B cell (primary cell): Measurements from ENCODE around the gene RABEP1. TPM values are rescaled to one million over a fixed set of nuclear protein-coding genes. Genes with fewer than 3 reads are reported as not detected.

ENCODE experiments used
- ATAC-seq: fragments of 200-7000 bp; cut with Tn5 transposase; one replicate; pipeline ENCODE4 v1.10.0; 2021; ENCODE audit warnings: low read depth, mild to moderate bottlenecking, moderate number of reproducible peaks, moderate library complexity
- CTCF ChIA-PET: fragments of 350-600 bp; sonication (Branson Sonifier 250); formaldehyde crosslinking; loops from one replicate; lab custom pipeline; 2021; ENCODE audit warnings: antibody characterized with exemption, inconsistent platforms; lab: Charles Lee
- POLR2A ChIA-PET: fragments of 350-600 bp; sonication (Branson Sonifier 250); formaldehyde crosslinking; loops from one replicate; lab custom pipeline; 2021; ENCODE audit warnings: antibody characterized with exemption; lab: Charles Lee
- DNase-seq: peaks from one replicate; pipeline ENCODE4 v3.0.0; 2013
- H2AFZ ChIP-seq: 2 replicates; pipeline ENCODE4 v1.6.1; 2012; ENCODE audit warnings: mild to moderate bottlenecking, low read depth, low read length; ENCODE audit not compliant: insufficient read depth, poor library complexity, severe bottlenecking
- H3K27ac ChIP-seq, 2 donors: 1 replicate in 1 of 2; 2 replicates in 1 of 2; pipeline ENCODE4 v1.5.1; 2012 to 2013; ENCODE audit warnings: low read length in 2 of 2, mild to moderate bottlenecking in 2 of 2, moderate library complexity in 1 of 2
- H3K27me3 ChIP-seq, 4 experiments: fragments of 200-600 bp in 1 of 4; sonication (generic) in 1 of 4; replicated peaks in 1 of 4; 1 replicate in 2 of 4; 2 replicates in 2 of 4; pipeline versions ENCODE4 v1.6.1 to v1.7.0; 2013 to 2016; ENCODE audit warnings: low read length in 3 of 4, mild to moderate bottlenecking in 2 of 4, mixed read lengths in 1 of 4, moderate library complexity in 1 of 4; ENCODE audit not compliant: insufficient read depth in 4 of 4, control insufficient read depth in 3 of 4; ENCODE audit errors: control extremely low read depth in 1 of 4
- H3K36me3 ChIP-seq, 2 experiments: replicated peaks in 1 of 2; 1 replicate in 1 of 2; 2 replicates in 1 of 2; pipeline versions ENCODE4 v1.6.1 to v1.7.1; 2013; ENCODE audit warnings: low read length in 1 of 2; ENCODE audit not compliant: insufficient read depth in 2 of 2, control insufficient read depth in 1 of 2; ENCODE audit errors: control extremely low read depth in 1 of 2, extremely low read depth in 1 of 2
- H3K4me1 ChIP-seq, 2 donors: fragments of 200-600 bp in 1 of 2; sonication (generic) in 1 of 2; 1 replicate in 1 of 2; 2 replicates in 1 of 2; pipeline versions ENCODE4 v1.5.1 to v1.6.1; 2013 to 2017; ENCODE audit warnings: low read length in 2 of 2; ENCODE audit not compliant: control insufficient read depth in 2 of 2, insufficient read depth in 2 of 2
- H3K4me2 ChIP-seq: replicated peaks from 2 replicates; pipeline ENCODE3; 2012; ENCODE audit warnings: mild to moderate bottlenecking, low read depth, low read length; ENCODE audit not compliant: poor library complexity, severe bottlenecking
- H3K4me3 ChIP-seq, 5 experiments: fragments of 200-600 bp in 1 of 5; sonication (generic) in 1 of 5; 1 replicate in 3 of 5; 2 replicates in 2 of 5; pipeline versions ENCODE4 v1.5.1 to v1.7.0; 2011 to 2016; ENCODE audit warnings: low read length in 4 of 5, mild to moderate bottlenecking in 4 of 5, low read depth in 2 of 5, control low read depth in 1 of 5, moderate library complexity in 1 of 5; ENCODE audit not compliant: insufficient read depth in 1 of 5; ENCODE audit errors: control extremely low read depth in 1 of 5, extremely low read depth in 1 of 5
- H3K79me2 ChIP-seq: fragments of 200-600 bp; sonication (generic); one replicate; pipeline ENCODE4 v1.6.0; 2016; ENCODE audit warnings: low read length; ENCODE audit not compliant: control insufficient read depth, insufficient read depth
- H3K9ac ChIP-seq: fragments of 200-600 bp; sonication (generic); 2 replicates; pipeline ENCODE4 v1.6.1; 2017; ENCODE audit warnings: mild to moderate bottlenecking, low read length, moderate library complexity
- H3K9me3 ChIP-seq, 3 donors: one replicate each; pipeline versions ENCODE4 v1.6.1 to v1.7.1; 2013; ENCODE audit warnings: low read length in 2 of 3; ENCODE audit not compliant: control insufficient read depth in 2 of 3, insufficient read depth in 1 of 3; ENCODE audit errors: control extremely low read depth in 1 of 3
- H4K20me1 ChIP-seq: 2 replicates; pipeline ENCODE4 v1.6.0; 2012; ENCODE audit warnings: mild to moderate bottlenecking, low read length; ENCODE audit not compliant: insufficient read depth, control insufficient read depth, poor library complexity, severe bottlenecking
- H3K27ac Mint-ChIP-seq: one replicate; pipeline ENCODE4 v1.8.0; 2021; ENCODE audit warnings: mixed read lengths
- H3K27me3 Mint-ChIP-seq: one replicate; pipeline ENCODE4 v1.8.0; 2021; ENCODE audit warnings: mixed read lengths
- H3K4me1 Mint-ChIP-seq: one replicate; pipeline ENCODE4 v1.8.0; 2021; ENCODE audit warnings: mixed read lengths
- H3K4me3 Mint-ChIP-seq: one replicate; pipeline ENCODE4 v1.8.0; 2021; ENCODE audit warnings: mixed read lengths
- H3K9me3 Mint-ChIP-seq: one replicate; pipeline ENCODE4 v1.8.0; 2022; ENCODE audit warnings: mixed read lengths; ENCODE audit not compliant: insufficient read depth
- CTCF ChIP-seq: fragments of 200-600 bp; IDR thresholded peaks from one replicate; pipeline ENCODE4 v1.8.0; 2022; ENCODE audit warnings: antibody characterized with exemption, mild to moderate bottlenecking
- EZH2 ChIP-seq: IDR thresholded peaks from 2 replicates; pipeline ENCODE4 v1.6.1; 2012; ENCODE audit warnings: borderline replicate concordance, low read depth, mild to moderate bottlenecking, moderate library complexity, low read length; ENCODE audit not compliant: insufficient read depth, poor library complexity, severe bottlenecking
- WGBS: methylation state at CpG from one replicate; pipeline ENCODE4 v1.1.5; 2013; ENCODE audit warnings: missing lambda C conversion rate; ENCODE audit not compliant: insufficient coverage; 5-methylcytosine and 5-hydroxymethylcytosine counted together
- intact Hi-C: fragments of 100-400 bp; cut with micrococcal nuclease; formaldehyde crosslinking; loops from one replicate; pipeline ENCODE4 v1.10.0; 2022
- polyA plus RNA-seq: library from polyadenylated mRNA; depleted of rRNA; stranded (reverse); fragments of >200 nt; gene quantifications from 2 replicates; pipeline ENCODE4 v1.2.3, GENCODE V29; 2012
- total RNA-seq, 2 donors: library from RNA; stranded (reverse); fragments of 120-200 nt in 1 of 2; gene quantifications; 1 replicate in 1 of 2; 2 replicates in 1 of 2; pipeline versions ENCODE4 v1.2.3 to v1.2.4, GENCODE V29; 2013 to 2022

The RABEP1 gene
- total and polyA plus RNA-seq, 2 donors (not counting 1 experiment from before 2014, with no cell fraction given) = 24.2 to 86.1 TPM

- no peak for DNase-seq
- Mint-ChIP-seq H3K4me1 (no peaks in the 10 kb centered on the region), H3K4me3 (no peak overlapping the region), H3K9me3 (no peaks in the 10 kb centered on the region), H3K27me3 (no peaks in the 10 kb centered on the region), H3K27ac (peak overlapping the region; percentile 21)
- no peaks in the 10 kb centered on the region for H3K27me3 ChIP-seq
- no peak overlapping the region for H3K9ac ChIP-seq
- H3K4me1 ChIP-seq = no peaks in the 10 kb centered on the region
- ChIA-PET POLR2A (interaction anchor here (0.6 kb wide), 2 partner anchors 71 kb away, joined by 3 to 4 read pairs; no protein-coding TSS in a partner anchor), CTCF (no interaction called here)
- H3K9me3 ChIP-seq = no peaks in the 10 kb centered on the region
- peaks cover 4 to 96% of the 10 kb centered on the region in 2 experiments for H3K36me3 ChIP-seq
- TF ChIP-seq EZH2 = no peak
- TF ChIP-seq CTCF = no peak
- no peaks in the 10 kb centered on the region for H3K79me2 ChIP-seq
- intact Hi-C loops = no loop called here
- H3K27ac ChIP-seq = peak overlapping the region in 1 of 2 donors; percentile 34
- H3K4me3 ChIP-seq = no peak overlapping the region
- no peak for ATAC-seq
- H3K4me2 ChIP-seq = no peak overlapping the region
- no peak overlapping the region for H2AFZ ChIP-seq
- WGBS = 94% methylated on average over 3 of the region's 3 CpGs
- peaks cover 17% of the 10 kb centered on the region for H4K20me1 ChIP-seq
Observed at GRCh38 chr17:5378566-5379207, 96.6 kb downstream of the RABEP1 start.

- Histone ChIP-seq H3K9me3 (no peaks in the 10 kb centered on the region), H3K79me2 (no peaks in the 10 kb centered on the region), H3K4me3 (no peak overlapping the region), H3K27ac (peak overlapping the region in 1 of 2 donors; percentile 25), H3K27me3 (no peaks in the 10 kb centered on the region), H3K4me2 (no peak overlapping the region), H3K4me1 (no peaks in the 10 kb centered on the region), H3K9ac (no peak overlapping the region), H3K36me3 (peaks cover 4 to 98% of the 10 kb centered on the region in 2 experiments), H4K20me1 (peaks cover 17% of the 10 kb centered on the region), H2AFZ (no peak overlapping the region)
- no peaks in the 10 kb centered on the region for H3K9me3 Mint-ChIP-seq
- no peak overlapping the region for H3K4me3 Mint-ChIP-seq
- no peaks in the 10 kb centered on the region for H3K27me3 Mint-ChIP-seq
- DNase-seq = no peak
- ChIA-PET CTCF (no interaction called here), POLR2A (interaction anchor here (0.6 kb wide), 1 partner anchor 72 kb away, joined by 3 read pairs; no protein-coding TSS in a partner anchor)
- no peaks in the 10 kb centered on the region for H3K4me1 Mint-ChIP-seq
- TF ChIP-seq CTCF = no peak
- TF ChIP-seq EZH2 = no peak
- ATAC-seq = no peak
- 90% methylated on average over 10 of the region's 11 CpGs for WGBS
- H3K27ac Mint-ChIP-seq = peak overlapping the region; percentile 37
- intact Hi-C loops = no loop called here
Observed at GRCh38 chr17:5379351-5380107, 97.4 kb downstream of the RABEP1 start.
